ENCODE measurements around the gene ATL1.

DNA sequence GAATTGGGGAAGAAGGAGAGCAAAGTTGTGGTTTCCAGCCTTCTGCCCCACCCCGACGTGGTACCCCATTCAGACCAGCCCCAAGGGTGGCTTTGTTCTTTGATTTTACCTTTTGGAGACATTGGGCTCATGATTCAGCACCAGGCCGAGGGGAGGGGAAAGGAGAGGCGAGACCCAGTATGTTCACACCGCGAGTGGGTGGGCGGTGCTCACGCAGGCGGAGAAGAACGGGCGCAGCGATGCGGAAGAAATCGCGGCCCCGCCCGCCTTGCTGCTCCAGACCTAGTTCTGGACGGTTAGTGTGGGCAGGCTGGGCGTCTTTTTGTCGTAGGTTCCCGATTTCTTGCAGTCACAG, 963 bp downstream of the ATL1 start:
- TF ChIP-seq POLR2A (IDR thresholded peaks at IDR 0.05) (peak; percentile 26 to 60), POLR2AphosphoS5 (IDR thresholded peaks at IDR 0.05) (peak; percentile 77 to 85 (median 82)), EP300 (IDR thresholded peaks at IDR 0.05) (no peak)
- TF ChIP-seq, protein P1, sequence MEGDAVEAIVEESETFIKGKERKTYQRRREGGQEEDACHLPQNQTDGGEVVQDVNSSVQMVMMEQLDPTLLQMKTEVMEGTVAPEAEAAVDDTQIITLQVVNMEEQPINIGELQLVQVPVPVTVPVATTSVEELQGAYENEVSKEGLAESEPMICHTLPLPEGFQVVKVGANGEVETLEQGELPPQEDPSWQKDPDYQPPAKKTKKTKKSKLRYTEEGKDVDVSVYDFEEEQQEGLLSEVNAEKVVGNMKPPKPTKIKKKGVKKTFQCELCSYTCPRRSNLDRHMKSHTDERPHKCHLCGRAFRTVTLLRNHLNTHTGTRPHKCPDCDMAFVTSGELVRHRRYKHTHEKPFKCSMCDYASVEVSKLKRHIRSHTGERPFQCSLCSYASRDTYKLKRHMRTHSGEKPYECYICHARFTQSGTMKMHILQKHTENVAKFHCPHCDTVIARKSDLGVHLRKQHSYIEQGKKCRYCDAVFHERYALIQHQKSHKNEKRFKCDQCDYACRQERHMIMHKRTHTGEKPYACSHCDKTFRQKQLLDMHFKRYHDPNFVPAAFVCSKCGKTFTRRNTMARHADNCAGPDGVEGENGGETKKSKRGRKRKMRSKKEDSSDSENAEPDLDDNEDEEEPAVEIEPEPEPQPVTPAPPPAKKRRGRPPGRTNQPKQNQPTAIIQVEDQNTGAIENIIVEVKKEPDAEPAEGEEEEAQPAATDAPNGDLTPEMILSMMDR (IDR thresholded peaks at IDR 0.05) = no peak

All from sigmoid colon (tissue), 4 donors.